HG02571 (cell line): ENCODE results near the gene PLPP3.

Source experiments
- ATAC-seq: cut with Tn5 transposase; IDR thresholded peaks from one replicate; pipeline ENCODE4 v1.9.1; 2021; ENCODE audit warnings: mild to moderate bottlenecking, moderate library complexity; ENCODE audit not compliant: unreplicated experiment

The PLPP3 gene

DNA sequence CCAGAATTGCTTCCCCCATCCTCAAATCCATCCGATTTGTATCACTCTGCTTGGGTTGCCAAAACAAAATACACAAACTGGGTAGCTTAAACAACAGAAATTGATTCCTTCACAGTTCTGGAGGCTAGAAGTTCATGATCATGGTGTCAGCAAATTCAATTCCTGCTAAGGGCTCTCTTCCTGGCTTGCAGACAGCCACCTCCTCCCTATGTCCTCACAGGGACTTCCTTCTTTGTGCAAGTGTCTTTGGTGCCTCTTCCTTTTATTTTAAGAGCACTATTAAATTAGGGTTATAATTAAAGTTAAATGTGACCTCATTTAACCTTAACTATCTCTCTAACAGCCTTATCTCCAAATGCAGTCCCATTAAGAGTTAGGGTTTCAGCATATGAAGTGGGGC, 112.8 kb downstream of the PLPP3 start:
- no peak for ATAC-seq

DNA sequence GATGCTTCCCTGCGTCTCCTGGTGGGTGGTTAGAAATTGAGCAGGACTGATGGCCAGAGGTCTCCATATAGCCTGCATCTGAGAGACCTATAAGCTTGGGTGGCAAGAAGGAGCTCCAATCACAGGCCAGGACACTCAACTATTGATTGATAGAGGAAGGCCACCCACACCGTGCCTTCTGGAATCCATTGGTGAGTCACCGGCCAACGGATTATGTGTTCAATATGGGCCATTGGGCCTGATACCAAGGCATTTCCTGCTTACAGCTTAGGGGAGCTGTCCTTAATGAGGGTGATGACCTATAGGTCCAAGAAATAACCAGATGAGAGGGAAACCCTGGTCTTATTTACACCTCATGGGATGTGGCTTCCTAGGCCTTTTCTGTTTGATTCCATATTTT, 115.1 kb downstream of the PLPP3 start:
- no peak for ATAC-seq

DNA sequence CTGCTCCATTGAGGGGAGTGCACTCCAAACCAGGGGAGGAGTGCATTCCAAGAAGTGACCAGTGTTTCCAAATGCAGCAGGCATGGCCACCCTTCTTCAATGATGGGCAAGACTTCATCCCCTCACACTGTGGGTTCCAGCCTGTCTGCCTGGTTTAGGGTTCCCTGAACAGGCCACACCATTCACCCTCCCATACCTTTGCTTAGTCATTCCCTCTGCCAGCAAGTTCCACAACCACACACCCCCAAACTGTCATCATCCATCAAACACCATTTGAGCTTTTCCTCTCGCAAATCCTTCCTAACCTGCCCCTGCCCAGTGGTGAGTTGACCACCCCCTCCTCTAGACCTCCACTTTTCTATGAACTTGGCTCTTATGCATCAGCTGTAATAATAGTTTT, 116.0 kb downstream of the PLPP3 start:
- no peak for ATAC-seq

DNA sequence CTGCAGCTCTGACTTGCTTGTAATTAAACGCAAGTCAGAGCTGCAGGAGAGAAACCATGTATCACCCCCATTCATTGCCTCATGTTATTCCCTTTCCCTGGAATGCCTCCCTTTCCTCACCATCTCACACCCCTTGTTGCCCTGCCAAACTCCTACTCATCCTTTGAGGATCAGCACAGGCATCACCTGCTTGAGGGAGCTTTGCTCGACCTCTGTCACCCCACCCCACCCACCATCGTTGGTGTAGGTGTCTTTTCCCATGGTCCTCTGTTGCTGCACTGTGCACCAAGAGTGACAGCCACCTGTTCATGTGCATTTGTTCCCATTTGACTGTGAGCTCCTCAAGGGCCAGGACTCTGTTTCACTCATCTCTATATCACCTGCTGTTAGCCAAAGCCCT, 117.2 kb downstream of the PLPP3 start:
- no peak for ATAC-seq

DNA sequence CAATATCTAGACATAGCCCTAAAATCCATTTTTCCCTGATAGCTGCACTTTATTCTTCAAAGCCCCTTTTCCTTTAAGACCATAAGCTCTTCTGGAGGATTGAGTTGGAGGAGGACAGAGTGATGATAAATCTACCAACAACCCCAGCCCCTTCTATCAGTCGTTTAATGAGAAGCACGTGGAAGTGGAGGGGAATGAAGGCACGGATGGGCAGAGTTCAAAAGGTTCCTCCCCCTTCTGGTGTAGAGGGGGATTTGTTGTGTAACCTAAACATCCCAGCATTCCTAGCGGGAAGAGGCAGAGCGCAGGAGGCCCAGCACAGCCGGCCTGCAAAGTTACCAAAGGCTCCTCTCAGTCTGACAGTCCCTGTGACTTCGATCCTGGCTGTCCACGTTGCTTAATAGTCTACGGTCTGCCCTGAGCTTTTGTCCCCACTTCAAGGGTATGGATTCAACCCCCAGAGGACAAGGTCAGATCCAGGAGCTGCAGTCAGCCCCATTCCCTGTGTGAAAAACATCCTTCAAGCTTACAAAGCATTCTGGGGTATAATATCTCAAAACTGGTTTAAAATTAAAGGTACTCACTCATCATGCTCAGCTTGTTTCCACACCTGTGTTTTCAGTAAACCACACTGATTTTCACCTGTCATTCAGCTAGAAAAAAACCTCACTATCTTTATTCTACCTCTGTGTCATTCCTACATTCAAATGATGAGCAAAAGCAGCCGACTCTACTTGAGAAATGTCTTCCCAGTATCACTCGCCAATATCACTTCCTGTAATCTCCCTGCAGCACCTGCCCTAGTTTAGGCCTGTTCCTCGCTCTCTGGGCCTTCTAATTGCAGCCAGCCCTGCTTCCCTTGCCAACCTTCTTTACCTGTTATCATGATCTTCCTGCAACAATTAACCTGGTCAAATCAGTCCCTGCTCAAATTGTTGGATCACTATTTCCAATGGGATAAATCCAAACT, 117.9 kb downstream of the PLPP3 start:
- ATAC-seq, result no peak

DNA sequence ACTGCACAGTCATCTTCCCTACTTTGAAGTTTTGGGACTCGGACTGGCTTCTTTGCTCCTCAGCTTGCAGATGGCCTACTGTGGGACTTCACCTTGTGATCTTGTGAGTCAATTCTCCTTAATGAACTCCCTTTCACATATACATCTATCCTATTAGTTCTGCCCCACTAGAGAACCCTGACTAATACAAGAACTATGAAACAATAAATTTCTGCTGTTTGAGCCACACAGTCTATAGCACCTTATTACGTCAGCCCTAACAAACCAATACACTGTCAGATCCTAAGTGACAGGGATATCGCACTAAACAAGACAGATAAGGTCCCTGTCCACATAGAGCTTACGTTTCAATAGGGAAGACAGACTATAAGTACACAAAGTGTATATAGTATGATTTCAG, 120.1 kb downstream of the PLPP3 start:
- no peak for ATAC-seq

DNA sequence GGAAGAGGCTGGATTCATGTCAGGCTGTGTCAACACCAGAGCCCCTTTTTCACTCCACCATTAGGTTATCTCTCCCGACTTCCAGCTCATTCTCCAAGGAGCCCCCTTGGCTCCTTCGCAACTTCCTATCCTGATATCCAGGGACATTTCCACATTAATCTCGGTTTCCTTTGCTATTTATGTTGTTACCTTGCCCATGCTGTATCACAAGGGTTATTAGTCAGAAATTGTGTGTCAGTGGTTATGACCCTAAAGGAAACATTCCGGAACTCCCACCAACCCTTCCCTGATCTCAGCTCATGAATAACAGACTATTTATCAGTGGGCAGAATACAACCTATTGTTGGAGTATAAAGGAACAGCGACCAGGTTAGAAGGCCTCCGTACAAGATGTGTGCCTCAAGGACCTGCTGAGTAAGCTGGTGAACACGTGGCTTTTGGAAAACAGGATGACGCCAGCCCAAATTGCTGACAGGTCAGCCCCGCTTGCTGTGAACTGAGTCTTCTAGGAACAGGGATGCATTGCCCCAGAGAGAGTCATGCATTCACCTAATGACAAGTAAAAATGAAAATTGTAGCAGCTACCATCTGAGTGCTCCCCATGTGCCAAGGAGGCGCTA, 121.5 kb downstream of the PLPP3 start:
- no peak for ATAC-seq

DNA sequence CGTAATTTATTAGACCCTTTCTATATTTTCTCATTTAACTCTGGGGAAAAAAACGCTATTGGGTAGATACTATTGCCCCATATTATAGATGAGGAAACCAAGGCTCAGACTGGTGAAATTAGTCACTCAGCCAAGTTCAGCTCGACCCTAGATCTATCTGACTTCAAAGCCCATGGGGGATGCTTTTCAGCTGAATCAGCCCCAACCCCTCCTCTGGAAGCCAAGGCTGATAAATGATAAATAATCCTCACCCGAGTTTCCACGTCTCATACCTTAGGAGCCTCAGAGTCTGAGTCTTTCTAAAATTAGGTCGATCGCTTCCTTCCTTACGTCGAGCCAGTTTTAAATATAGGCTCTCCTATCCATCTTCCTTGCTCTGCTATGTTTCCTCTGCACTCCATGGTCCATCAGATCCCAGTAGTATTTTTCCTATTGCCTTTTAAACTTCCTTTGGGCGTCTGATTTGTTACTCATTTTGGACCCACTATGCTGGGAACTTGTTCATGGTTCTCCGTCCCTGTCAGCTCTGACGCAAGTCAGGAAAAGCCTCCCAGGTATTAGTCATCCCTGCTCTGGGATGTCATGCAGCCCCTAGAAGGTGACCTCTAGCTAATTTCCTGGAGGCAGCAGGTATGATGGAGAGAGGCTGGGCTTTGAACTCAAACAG, 122.8 kb downstream of the PLPP3 start:
- no peak for ATAC-seq

DNA sequence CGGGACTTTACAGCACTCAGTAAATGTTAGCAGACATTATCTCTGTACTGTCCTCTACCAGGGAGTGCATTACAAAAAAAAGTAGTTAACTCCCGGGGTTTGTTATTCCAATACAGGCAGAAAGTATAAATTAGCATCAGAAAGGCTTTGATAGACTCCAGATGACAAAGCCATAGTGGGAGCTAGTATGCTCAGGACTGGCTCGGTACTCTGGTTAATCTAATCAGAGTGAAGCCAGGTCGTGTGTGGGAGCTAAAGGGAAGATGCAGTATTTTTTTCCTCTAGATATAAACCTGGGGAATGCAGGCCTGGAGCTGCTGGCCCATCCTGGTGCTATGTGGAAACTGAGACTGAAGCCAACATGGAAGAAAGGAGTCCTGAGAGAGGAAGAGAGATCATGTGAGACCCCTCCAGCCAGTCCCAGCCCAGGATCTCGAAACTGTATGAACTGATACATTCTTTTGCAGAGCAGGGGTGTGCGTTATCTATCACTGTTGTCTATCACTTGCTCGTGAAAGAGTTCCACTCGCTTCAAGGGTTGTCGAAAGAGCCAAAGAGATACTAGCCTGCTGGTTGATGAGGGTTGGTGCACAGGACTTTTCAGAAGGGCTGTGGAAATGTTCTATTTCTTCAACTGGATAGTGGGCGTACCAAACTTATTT, 125.8 kb downstream of the PLPP3 start:
- no peak for ATAC-seq

DNA sequence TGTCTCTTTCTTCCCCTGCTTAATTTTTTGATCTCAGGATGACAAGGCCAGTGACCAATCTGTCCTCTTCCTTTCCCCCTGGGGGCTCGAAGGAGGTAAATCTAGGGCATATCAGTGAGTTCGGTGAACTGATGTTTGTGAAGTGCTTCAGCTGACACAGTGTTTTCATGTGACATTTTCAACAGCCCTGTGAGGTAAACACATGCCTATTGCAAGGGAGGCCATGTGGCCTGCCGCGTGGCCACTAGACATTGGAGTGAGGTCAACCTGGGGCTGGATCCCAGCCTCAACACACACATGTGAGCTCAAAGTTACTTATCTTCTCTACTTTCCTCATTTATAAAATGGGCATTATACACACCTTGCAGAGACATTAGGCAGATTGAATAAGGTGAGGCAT, 126.3 kb downstream of the PLPP3 start:
- no peak for ATAC-seq

DNA sequence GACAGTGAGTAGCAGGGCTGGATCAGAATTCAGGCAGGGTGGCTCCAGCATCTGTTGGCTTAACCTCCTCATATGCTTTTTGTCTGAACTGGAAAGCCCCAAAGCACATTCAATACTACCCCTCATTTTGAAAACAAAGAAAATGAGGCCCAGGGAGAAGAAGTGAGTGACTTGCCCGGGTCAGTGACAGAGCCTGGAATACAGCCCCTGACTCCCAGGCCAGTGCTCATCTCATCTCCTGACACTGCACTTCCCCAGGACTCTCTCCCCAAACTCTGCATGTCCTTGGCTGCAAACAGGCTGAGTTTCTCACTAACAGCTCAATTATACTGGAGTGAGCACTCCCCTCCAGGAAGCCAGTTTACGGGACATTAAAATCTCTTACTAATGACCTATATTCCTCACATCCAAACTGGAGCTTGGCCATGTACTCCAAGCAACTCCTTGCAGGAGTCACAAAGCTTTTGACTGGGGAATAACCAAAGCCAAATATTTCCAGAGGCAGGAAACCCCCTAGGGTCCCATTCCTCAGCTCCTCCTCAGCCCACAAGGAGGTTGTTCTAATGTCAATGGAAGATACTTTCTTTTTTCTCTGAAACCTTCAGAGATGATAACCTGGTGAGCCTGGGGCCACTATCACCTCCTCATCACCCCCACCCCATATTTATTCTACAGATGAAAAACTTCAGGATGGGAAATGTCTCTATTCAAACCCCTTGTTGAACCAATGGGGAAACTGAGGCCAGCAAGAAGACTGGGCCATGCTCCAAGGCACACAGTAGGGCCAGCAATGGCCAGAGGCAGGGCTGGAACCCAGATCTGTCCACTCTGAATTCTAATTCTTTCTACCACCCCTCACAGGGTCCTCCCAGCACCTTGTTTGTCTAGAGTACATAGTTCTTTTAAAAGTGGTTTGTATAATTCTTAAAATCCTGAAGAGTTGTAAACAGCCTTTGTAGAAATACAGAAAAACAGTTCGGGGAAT, 127.0 kb downstream of the PLPP3 start:
- ATAC-seq, result no peak

DNA sequence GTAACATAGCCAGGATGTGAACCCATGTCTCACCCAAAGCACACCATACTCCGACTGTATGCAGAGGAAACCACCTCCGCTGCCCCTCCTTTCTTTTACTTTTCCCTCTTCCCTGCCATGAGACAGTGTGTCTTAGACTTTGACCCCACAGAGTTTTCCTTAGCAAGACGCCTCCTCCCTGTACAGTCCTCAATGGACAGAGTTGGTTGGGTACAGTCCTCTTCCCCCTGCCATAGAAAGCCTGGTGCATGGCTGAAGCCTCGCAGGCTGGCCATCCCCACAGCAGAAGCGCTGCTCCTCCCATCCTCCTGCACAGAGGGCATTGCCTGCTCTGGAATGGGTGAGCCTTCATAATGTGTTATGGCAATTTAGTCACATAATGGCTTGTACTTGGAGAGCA, 127.9 kb downstream of the PLPP3 start:
- ATAC-seq, result no peak

DNA sequence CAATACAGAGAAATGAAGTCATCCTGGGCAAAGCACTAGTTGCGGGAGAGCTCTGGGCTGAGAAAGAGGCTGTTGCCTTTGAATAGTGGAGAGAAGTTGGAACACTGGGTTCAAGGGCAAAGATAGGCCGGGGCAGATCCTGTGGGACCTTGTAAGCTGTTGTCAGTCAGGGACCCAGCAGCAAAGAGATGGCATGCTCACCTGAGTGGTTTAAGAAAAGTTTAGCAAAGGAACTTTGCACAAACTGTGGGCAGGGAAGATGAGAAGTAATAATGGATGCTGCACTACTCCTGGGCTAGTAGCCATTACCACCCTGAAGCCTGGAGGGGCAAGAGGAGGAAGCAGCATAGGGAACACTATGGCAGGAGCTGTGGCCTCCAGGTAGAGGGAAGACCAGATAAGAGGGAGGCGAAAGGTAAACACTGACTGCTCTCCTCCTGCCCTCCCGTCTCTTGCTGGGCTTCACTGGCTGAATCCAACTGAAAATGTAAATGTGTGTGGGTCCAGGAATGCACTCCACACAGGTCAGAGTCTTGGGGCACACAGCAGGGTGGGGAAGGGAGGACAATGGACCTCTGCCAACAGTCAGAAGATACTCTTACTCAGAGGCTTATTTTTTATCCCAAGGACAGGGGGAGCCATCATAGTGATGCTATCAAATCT, 129.2 kb downstream of the PLPP3 start:
- no peak for ATAC-seq

DNA sequence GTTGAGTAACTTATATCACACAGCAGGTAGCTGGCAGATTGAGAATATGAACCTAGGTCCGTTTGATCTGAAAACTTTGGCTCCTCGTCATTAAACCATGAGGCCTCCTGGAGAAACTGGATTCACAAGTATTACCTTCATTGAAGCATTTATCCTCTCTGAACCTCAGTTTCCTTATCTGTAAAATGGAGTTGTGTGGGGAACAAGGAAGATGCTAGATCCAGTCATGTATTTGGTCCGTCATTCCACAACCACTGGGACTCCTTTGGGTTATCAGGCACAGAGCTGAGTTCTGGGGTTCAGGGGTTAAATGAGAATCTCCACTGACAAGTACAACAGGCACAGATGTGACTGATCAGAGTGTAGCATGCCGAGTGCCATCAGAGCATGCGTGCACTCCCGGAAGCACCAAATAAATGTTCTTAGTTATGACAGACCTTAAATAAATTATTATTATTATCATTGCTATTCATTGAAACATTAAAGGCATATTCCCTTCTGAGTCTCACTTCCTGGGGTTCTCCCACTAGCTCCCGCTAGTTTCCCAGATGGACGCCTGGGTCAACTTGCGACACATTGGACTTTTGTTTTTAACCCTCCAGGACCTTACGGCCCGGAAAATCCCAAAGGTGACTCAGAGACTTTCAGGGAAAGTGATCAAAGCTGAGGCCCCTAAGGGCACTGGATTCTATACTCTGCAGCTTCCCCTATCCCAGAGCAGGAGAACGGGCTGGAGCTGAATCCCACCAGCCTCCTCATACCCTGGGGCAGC, 130.6 kb downstream of the PLPP3 start:
- ATAC-seq, result no peak

DNA sequence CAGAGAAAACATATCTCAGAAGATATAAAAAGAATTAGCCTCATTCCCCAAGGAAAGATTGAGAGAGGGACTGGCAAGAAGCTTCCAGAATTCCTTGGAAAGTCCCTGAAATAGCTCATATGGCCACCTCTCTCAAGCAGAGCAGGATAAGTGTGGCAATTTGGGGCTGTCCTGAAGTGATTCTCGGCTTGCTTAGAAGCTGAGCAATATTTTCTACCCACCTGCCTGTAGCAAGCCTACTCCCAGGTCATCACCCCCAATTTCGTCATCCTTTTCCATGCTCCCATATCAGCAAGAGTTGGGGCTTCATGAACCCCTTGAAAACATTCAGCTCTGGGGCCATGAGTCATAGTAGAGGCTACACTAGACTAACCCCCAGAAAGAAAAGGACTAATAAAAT, 131.5 kb downstream of the PLPP3 start:
- ATAC-seq, result no peak

DNA sequence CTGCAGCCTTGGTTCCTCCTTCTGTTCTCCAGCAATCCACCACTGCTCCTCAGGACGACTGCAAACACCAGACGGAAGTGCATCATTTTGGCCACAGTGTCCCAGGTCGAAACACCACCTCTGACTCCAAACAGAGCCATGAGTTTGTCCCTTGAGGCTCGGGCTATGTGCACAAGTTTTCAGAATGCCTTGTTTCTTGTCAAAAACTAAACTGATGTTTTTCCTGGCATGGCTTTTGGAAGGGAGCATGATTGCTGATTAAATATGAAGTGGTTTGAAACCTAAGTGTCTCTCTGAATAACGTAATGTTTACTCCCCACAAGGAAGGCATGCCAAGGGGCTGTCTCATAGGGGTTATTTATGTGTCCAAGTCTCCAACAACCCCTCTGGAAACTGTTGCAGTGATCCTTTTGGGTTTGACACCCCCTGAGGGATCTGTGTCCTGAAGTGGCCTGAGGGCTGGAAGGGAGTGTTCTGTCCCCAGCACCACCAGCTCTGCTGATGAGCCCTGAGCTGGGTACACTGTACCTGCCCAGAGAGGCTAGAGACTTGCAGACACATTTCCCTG, 132.7 kb downstream of the PLPP3 start:
- ATAC-seq, result no peak

DNA sequence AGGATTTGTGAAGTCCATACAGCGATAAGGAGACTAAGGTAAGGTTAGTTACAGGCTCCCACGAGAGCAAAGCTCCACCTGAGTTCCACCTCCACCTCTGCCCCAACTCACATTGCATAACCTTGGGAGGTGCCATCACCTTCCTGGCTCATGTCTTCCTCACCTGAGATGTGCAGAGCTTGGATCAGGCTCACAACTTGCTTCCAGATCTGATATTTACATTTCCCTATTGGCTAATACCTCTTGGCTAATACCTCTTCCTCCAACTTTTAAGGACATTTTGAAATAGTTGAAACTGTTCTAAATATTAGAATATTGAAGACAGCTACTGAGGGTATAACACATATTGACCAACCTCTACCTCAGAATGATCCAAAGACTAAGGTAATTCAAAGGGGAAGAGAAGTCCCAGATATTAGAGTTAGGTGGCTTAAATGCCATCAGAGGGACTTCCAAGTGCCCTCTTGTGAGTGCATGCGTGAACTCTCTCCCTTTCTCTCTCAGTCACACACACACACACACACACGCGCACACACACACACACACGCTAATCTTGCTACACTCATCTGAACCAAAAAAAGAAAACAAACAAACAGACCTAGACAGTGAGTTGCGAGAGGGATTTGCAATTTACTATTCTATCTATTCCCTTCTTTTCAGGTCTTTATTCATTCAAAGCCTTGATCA, 134.3 kb downstream of the PLPP3 start:
- ATAC-seq, result no peak
